Endothelial cell of umbilical vein (primary cell): ENCODE results near the gene SLC24A3. TPM values are rescaled to one million over a fixed set of nuclear protein-coding genes. Genes with fewer than 3 reads are reported as not detected.

Experiments used
- BruUV-seq: library from RNA; stranded (reverse); fragments of 400-500 nt; replicated peaks from 2 replicates; lab custom pipeline; 2021; lab: Mats Ljungman, UMichigan
- CTCF ChIA-PET: fragments of 300-600, 350-600 bp; sonication (Branson Sonifier 250); formaldehyde crosslinking; loops from one replicate; lab custom pipeline; 2021; ENCODE audit warnings: antibody characterized with exemption, inconsistent platforms; lab: Charles Lee
- POLR2A ChIA-PET: fragments of 300-600, 350-600 bp; sonication (Branson Sonifier 250); formaldehyde crosslinking; loops from one replicate; lab custom pipeline; 2021; ENCODE audit warnings: antibody characterized with exemption, inconsistent platforms; lab: Charles Lee
- DNase-seq: peaks from one replicate; pipeline ENCODE4 v3.0.0-alpha.2; 2011; ENCODE audit warnings: low read depth, low spot score
- FAIRE-seq: peaks from 2 replicates; lab custom pipeline; 2011; peaks lifted over from hg19 to GRCh38; lab: Jason Lieb, UNC
- H2AFZ ChIP-seq: 2 replicates; pipeline ENCODE4 v1.6.0; 2012; ENCODE audit warnings: low read depth, low read length, control low read depth, inconsistent platforms
- H3K27ac ChIP-seq: 2 replicates; pipeline ENCODE4 v1.5.1; 2011; ENCODE audit warnings: low read depth, mild to moderate bottlenecking, control low read depth, low read length, moderate library complexity; ENCODE audit not compliant: insufficient read depth
- H3K27me3 ChIP-seq, 2 experiments: 2 replicates each; pipeline versions ENCODE4 v1.6.0 to v1.6.1; 2011; ENCODE audit warnings: low read length in 2 of 2, mixed read lengths in 1 of 2; ENCODE audit not compliant: control insufficient read depth in 2 of 2, insufficient read depth in 2 of 2
- H3K36me3 ChIP-seq, 2 experiments: 2 replicates in 1 of 2; 3 replicates in 1 of 2; pipeline ENCODE4 v1.5.1; 2011; ENCODE audit warnings: low read length in 2 of 2, mild to moderate bottlenecking in 1 of 2, moderate library complexity in 1 of 2; ENCODE audit not compliant: control insufficient read depth in 2 of 2, insufficient read depth in 2 of 2; ENCODE audit errors: extremely low read depth in 1 of 2
- H3K4me1 ChIP-seq: 3 replicates; pipeline ENCODE4 v1.5.1; 2011; ENCODE audit warnings: mild to moderate bottlenecking, low read length; ENCODE audit not compliant: control insufficient read depth, insufficient read depth; ENCODE audit errors: extremely low read depth
- H3K4me2 ChIP-seq: 2 replicates; pipeline ENCODE4 v1.6.1; 2011; ENCODE audit warnings: low read length, control low read depth, mixed read lengths; ENCODE audit not compliant: insufficient read depth
- H3K4me3 ChIP-seq, 3 experiments: fragments of 200-600 bp in 1 of 3; sonication (generic), shearing (Covaris generic) in 1 of 3; replicated peaks in 1 of 3; 2 replicates each; pipeline ENCODE4 v1.5.1; 2011 to 2016; ENCODE audit warnings: control low read depth in 3 of 3, low read length in 3 of 3, mild to moderate bottlenecking in 2 of 3, inconsistent platforms in 1 of 3, low read depth in 1 of 3, moderate library complexity in 1 of 3; ENCODE audit not compliant: insufficient read depth in 1 of 3
- H3K79me2 ChIP-seq: 2 replicates; pipeline ENCODE4 v1.6.0; 2012; ENCODE audit warnings: low read length, inconsistent platforms; ENCODE audit not compliant: control insufficient read depth, insufficient read depth
- H3K9ac ChIP-seq: replicated peaks from 2 replicates; pipeline ENCODE3; 2011; ENCODE audit warnings: low read length, control low read depth; ENCODE audit not compliant: insufficient read depth; ENCODE audit errors: extremely low read depth
- H3K9me1 ChIP-seq: replicated peaks from 3 replicates; pipeline ENCODE4 v1.6.0; 2011; ENCODE audit warnings: mild to moderate bottlenecking, low read length; ENCODE audit not compliant: control insufficient read depth, insufficient read depth; ENCODE audit errors: extremely low read depth
- H3K9me3 ChIP-seq: replicated peaks from 2 replicates; pipeline ENCODE4 v1.5.1; 2012; ENCODE audit warnings: low read length, inconsistent platforms; ENCODE audit not compliant: control insufficient read depth, insufficient read depth
- H4K20me1 ChIP-seq: replicated peaks from 2 replicates; pipeline ENCODE3; 2011; ENCODE audit warnings: mild to moderate bottlenecking, low read length; ENCODE audit not compliant: control insufficient read depth, insufficient read depth; ENCODE audit errors: extremely low read depth
- EZH2 ChIP-seq: IDR thresholded peaks from 2 replicates; pipeline ENCODE4 v1.6.1; 2012; ENCODE audit warnings: borderline replicate concordance, low read depth, mild to moderate bottlenecking, moderate library complexity, low read length, inconsistent platforms; ENCODE audit not compliant: severe bottlenecking
- FOS ChIP-seq: IDR thresholded peaks from 2 replicates; pipeline ENCODE4 v1.6.1; 2011; ENCODE audit warnings: mild to moderate bottlenecking, low read length, moderate library complexity, borderline replicate concordance; ENCODE audit not compliant: insufficient read depth
- GATA2 ChIP-seq: IDR thresholded peaks from 2 replicates; pipeline ENCODE4 v1.7.0; 2011; ENCODE audit warnings: low read depth, mild to moderate bottlenecking, moderate library complexity, mixed read lengths, low read length; ENCODE audit not compliant: insufficient read length, insufficient read depth
- JUN ChIP-seq: IDR thresholded peaks from 2 replicates; pipeline ENCODE4 v1.6.1; 2011; ENCODE audit warnings: borderline replicate concordance, low read depth; ENCODE audit not compliant: insufficient read length, insufficient read depth
- MYC ChIP-seq: IDR thresholded peaks from one replicate; pipeline ENCODE4 v1.6.1; 2011; ENCODE audit warnings: mild to moderate bottlenecking, low read depth, low read length
- POLR2A ChIP-seq: IDR thresholded peaks from 2 replicates; pipeline ENCODE4 v1.6.1; 2012; ENCODE audit warnings: low read depth, mild to moderate bottlenecking, control low read depth, low read length
- POLR2AphosphoS5 ChIP-seq: IDR thresholded peaks from 2 replicates; pipeline ENCODE4 v1.6.1; 2012; ENCODE audit warnings: low read depth, mild to moderate bottlenecking, control low read depth, low read length, moderate library complexity; ENCODE audit not compliant: insufficient read depth
- dilution Hi-C: fragments of 300-500 bp; cut with MboI; formaldehyde crosslinking; loops from one replicate; pipeline ENCODE4 v1.15.0; 2019; ENCODE audit warnings: low sequenced_read_pairs; ENCODE audit not compliant: extremely low pct_ligation_motif_present
- intact Hi-C: fragments of 100-400 bp; cut with micrococcal nuclease; formaldehyde crosslinking; loops from one replicate; pipeline ENCODE4 v1.10.0; 2022
- polyA plus RNA-seq, 4 experiments: library from polyadenylated mRNA; depleted of rRNA in 3 of 4; stranded (reverse) in 3 of 4; unstranded in 1 of 4; fragments of >200 nt; gene quantifications; 2 replicates each; pipeline versions ENCODE4 v1.2.1 to v1.2.3, GENCODE V29; 2011 to 2012; ENCODE audit warnings: missing spikeins in 1 of 4
- total RNA-seq: library from RNA; stranded (reverse); gene quantifications from 2 replicates; pipeline ENCODE4 v1.2.3, GENCODE V29; 2021
- TF ChIP-seq, protein P1 (sequence below), 2 donors: IDR thresholded peaks; 1 replicate in 1 of 2; 2 replicates in 1 of 2; pipeline ENCODE4 v1.5.1; 2011; ENCODE audit warnings: low read length in 2 of 2, mild to moderate bottlenecking in 2 of 2, moderate library complexity in 2 of 2, control low read depth in 1 of 2, inconsistent platforms in 1 of 2, low read depth in 1 of 2; ENCODE audit not compliant: insufficient read depth in 1 of 2; ENCODE audit errors: extremely low read depth in 1 of 2
- TF ChIP-seq, protein P2 (sequence below): IDR thresholded peaks from 2 replicates; pipeline ENCODE4 v1.6.1; 2011; ENCODE audit not compliant: insufficient read depth, insufficient read length

Gene SLC24A3
- total and polyA plus RNA-seq, 2 donors (not counting 3 experiments of a cell fraction or from before 2014, with no cell fraction given): not detected

DNA sequence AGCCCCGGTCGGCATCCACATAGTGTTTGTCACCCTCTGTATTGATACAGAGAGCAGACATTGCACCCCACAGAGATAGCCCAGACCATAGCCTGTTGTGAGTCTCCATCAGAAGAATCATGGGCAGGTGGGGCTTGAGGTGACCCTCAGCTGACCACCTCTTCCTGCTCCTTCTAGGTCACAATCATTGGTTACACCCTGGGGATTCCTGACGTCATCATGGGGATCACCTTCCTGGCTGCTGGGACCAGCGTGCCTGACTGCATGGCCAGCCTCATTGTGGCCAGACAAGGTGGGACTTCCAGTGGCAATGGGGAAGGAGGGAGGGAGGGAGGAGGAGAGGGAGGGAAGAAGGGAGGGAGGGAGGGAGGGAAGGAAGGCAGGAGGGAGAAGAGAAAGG lies 484.2 kb downstream of the SLC24A3 start:
- Histone ChIP-seq H3K4me3 (no peak overlapping the region), H2AFZ (no peak overlapping the region), H3K9me3 (no peaks in the 10 kb centered on the region), H3K4me2 (no peak overlapping the region), H3K9ac (no peak overlapping the region), H3K27me3 (no peaks in the 10 kb centered on the region), H3K79me2 (no peaks in the 10 kb centered on the region), H3K4me1 (peaks cover 19% of the 10 kb centered on the region), H3K9me1 (no peaks in the 10 kb centered on the region), H3K36me3 (no peaks in the 10 kb centered on the region), H4K20me1 (no peaks in the 10 kb centered on the region), H3K27ac (no peak overlapping the region)
- FAIRE-seq (no peak), DNase-seq (no peak)
- intact Hi-C loops: no loop called here
- TF ChIP-seq JUN: no peak
- TF ChIP-seq POLR2AphosphoS5: no peak
- no peak for TF ChIP-seq POLR2A
- no peak for TF ChIP-seq FOS
- TF ChIP-seq, protein P1, sequence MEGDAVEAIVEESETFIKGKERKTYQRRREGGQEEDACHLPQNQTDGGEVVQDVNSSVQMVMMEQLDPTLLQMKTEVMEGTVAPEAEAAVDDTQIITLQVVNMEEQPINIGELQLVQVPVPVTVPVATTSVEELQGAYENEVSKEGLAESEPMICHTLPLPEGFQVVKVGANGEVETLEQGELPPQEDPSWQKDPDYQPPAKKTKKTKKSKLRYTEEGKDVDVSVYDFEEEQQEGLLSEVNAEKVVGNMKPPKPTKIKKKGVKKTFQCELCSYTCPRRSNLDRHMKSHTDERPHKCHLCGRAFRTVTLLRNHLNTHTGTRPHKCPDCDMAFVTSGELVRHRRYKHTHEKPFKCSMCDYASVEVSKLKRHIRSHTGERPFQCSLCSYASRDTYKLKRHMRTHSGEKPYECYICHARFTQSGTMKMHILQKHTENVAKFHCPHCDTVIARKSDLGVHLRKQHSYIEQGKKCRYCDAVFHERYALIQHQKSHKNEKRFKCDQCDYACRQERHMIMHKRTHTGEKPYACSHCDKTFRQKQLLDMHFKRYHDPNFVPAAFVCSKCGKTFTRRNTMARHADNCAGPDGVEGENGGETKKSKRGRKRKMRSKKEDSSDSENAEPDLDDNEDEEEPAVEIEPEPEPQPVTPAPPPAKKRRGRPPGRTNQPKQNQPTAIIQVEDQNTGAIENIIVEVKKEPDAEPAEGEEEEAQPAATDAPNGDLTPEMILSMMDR (IDR thresholded peaks at IDR 0.05; ENCODE audit: extremely low read depth in 1 of 2, insufficient read depth in 1 of 2, low read depth in 1 of 2, low read length in 2 of 2): no peak
- TF ChIP-seq MYC: no peak
- no peak for TF ChIP-seq GATA2
- TF ChIP-seq, protein P2, sequence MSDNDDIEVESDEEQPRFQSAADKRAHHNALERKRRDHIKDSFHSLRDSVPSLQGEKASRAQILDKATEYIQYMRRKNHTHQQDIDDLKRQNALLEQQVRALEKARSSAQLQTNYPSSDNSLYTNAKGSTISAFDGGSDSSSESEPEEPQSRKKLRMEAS: no peak
- TF ChIP-seq EZH2: no peak
- dilution Hi-C loops: no loop called here
- POLR2A ChIA-PET: no interaction called here
- BruUV-seq: no TSS peak
- CTCF ChIA-PET: no interaction called here
